SW480 (cell line): ENCODE data around the gene HNRNPM.

Experiments
- DNase-seq: peaks from one replicate; pipeline ENCODE4 v3.0.0-alpha.2; 2016; ENCODE audit warnings: low spot score

Gene HNRNPM

DNA sequence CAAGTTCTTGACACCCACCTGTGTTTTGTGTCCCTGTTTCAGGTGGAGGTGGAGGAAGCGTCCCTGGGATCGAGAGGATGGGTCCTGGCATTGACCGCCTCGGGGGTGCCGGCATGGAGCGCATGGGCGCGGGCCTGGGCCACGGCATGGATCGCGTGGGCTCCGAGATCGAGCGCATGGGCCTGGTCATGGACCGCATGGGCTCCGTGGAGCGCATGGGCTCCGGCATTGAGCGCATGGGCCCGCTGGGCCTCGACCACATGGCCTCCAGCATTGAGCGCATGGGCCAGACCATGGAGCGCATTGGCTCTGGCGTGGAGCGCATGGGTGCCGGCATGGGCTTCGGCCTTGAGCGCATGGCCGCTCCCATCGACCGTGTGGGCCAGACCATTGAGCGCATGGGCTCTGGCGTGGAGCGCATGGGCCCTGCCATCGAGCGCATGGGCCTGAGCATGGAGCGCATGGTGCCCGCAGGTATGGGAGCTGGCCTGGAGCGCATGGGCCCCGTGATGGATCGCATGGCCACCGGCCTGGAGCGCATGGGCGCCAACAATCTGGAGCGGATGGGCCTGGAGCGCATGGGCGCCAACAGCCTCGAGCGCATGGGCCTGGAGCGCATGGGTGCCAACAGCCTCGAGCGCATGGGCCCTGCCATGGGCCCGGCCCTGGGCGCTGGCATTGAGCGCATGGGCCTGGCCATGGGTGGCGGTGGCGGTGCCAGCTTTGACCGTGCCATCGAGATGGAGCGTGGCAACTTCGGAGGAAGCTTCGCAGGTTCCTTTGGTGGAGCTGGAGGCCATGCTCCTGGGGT lies 41.0 kb downstream of the HNRNPM start:
- no peak for DNase-seq

DNA sequence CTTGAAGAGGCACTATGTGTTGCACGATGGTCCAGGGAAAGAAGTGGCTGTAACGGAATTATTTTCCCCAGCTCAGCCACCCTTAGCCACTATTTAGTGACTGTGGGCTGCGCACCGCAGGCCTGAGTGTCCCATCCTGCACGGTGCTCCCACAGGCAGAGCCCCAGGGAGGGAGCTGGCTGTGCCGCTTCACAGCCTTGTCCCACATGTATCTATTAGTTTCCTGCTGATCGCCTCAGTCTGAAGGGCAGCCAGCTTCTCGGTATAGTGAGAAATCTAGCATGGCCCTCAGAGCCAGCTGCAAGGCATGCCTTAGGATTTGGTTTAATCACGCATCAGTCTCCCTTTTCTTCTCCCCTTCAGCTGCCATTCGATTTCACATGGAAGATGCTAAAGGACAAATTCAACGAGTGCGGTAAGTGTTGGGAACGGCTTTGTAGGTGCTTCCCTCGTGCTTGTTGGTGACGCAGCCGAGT lies 41.9 kb downstream of the HNRNPM start:
- DNase-seq = no peak

DNA sequence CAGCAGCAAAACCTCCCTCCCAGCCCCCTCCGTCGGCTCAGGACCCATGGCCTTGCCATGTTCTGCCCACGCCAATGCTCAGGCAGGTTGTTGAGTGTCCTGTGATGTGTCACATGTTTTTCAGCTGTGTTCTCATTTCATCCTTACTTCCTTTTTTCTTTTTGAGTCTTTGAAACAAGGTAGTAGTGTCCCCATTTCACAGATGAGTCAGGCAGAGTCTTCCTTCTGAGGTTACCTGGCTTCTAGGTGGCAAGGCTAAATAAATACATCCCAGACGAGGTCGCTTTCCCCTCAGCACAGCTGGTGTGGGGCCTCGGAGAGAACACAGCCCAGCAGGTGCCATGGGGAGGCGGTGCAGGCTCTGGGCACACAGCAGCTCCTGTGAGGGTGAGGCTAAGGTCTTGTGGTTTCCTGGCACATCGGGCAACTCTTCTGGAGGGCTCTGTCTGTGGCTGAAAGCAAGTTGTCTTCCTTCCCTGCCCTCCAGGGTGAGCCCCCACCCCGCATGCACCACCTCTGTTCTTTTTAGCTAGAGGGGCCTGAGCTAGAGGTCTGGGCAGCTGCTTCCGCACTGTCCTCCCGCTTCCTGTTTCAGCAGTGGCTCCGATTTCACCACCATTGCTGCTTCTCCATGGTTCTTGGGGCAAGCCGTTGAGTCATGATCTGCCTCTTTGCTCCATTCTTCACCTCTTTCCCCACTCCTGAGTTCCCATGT lies 42.5 kb downstream of the HNRNPM start:
- no peak for DNase-seq

DNA sequence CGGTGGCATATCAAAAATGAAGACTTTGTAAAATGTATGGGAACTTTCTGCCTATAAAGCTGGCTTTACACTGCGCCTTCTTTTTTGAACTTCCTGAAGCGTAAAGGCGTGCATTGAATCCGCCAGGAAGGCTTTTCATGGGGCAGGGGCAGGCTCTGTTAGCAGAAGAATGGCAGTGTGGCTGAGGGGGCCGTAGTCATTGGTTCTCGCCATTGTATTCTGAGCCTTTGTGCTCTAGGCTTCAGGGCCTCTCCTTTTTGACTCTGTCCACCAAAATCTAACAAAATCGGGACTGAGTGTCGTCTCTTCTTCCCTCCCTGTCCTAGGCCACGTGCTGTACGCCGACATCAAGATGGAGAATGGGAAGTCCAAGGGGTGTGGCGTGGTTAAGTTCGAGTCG lies 43.6 kb downstream of the HNRNPM start:
- DNase-seq = no peak

DNA sequence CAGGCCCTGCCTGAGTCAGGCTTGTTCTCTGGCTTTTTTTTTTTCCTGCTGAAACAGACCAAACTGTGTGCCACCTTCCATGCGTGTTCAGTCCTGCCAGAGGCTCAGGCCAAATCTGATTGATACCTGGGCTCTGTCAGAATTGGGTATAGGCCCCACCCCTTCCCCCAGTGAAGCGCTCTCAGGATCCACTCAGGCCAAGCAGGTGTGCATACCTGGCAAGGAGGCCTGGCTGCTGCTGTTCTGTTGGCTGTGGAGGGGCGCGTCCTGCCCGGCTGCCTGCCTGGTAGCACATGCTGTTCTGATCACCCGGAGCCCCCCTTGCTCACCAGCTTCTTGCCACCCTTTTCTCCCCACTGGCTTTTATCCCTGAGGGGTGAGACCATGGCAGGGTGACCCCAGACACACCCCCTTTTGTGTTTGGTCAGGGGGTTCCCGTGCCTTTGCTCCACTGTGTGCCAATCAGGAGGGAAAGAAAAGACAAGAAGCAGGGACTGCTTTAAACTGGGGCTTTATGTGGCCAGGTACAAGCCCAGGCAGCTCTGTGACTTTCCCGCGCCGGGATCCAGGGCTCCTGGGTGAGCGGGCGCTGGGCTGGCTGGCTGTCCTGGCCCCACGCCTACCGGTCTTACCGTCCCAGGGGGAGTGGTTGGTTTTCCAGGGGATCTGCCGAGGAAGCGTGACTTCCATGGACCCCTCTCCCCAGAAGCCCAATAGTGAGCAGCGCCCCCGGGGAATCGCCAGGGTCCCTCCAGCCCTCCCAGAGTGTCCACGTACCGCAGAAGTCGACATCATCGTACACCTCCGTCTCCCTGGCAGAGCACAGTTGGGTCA lies 45.0 kb downstream of the HNRNPM start:
- DNase-seq = no peak

DNA sequence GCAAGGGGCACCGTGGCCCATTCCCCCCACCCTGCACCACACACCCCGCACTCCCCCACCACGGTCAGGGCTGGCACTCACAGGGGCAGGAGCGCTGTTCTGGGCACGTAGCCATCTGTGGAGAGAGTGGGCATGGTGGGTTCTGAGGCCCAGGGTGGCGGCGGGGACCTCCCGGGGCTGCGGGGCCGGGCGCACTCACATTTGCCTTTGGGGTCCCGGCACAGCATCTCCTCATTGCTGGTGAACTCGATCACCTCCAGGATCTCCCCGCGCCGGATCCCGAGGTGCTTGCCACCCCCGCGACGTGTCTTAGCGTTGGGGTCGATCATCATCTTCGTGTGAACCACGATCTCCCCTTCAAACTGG lies 45.6 kb downstream of the HNRNPM start:
- no peak for DNase-seq

DNA sequence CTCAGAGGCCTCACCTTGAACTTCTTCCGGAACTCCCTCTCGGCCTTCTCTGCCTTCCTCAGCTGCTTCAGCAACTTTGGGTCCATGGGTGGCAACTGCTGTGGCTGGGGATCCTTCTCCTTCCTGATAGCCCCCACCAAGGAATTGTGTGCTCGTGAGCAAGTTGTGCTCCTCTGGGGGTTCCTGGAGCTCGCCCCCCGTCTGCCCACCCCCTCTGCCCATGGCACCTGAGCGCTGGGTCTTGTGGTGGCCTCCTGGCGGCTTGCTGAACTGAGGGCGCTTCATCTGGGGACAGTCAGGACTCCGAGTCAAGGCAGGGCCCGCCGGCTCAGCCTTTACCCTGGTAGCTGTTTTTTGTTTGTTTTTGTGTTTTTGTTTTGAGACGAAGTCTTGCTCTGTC lies 46.1 kb downstream of the HNRNPM start:
- no peak for DNase-seq

DNA sequence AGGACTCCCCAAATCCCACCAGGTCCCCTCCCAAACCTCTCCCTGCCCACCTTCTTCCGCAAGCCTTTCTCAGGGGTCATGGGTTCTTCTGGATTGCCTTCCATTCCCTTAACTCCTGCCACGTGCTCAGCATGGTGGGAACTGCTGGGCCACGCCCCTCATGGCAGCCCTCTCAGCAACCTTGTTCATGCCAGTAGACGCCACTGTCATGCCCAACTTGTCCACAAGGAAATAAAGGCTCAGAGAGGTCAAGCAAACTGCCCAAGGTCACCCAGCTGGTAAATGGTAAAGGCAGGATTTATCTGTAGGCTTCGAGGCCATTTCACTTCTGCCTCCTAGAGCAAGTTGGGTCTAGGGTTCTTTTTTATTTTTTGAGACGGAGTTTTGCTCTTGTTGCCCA lies 46.8 kb downstream of the HNRNPM start:
- no peak for DNase-seq

DNA sequence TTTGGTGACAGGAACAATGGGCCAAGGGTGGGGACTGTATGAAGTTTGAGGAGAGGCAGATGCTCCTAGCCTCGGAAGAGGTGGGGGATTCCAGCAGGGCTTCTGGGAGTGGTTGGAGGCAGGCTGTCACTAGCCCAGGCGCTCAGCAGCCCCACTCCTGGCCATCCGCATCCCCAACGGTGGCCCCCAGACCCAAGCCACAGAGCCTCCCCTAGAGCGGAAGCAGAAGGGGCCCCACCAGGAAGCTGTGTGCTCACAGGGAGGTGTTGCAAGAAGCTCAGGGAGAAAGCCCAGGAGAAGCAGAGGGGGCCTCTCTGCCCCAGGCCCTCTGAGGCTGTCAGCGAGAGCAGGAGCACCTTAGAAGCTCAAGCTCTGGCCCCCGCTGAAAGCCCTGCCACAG lies 49.4 kb downstream of the HNRNPM start:
- DNase-seq = no peak

DNA sequence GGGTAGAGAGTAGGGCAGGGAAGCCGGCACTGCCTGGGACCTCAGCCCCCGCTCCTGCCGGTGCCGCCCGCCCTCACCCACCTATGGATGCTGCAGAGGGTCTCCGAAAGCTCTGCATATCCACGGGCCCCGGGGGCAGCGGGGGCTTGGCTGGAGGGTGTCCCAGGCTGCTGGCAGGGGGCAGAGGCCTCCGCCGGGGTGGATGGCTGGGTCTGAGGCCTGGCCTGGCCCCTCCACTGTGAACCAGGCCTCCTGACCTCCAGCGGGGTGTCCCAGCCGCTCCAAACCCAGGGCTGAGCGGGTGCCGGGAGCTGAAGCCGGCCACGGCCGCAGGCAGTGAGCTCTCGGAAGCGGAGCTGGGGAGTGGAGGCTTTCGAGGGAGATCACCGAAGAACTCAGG lies 53.5 kb downstream of the HNRNPM start:
- DNase-seq = no peak

DNA sequence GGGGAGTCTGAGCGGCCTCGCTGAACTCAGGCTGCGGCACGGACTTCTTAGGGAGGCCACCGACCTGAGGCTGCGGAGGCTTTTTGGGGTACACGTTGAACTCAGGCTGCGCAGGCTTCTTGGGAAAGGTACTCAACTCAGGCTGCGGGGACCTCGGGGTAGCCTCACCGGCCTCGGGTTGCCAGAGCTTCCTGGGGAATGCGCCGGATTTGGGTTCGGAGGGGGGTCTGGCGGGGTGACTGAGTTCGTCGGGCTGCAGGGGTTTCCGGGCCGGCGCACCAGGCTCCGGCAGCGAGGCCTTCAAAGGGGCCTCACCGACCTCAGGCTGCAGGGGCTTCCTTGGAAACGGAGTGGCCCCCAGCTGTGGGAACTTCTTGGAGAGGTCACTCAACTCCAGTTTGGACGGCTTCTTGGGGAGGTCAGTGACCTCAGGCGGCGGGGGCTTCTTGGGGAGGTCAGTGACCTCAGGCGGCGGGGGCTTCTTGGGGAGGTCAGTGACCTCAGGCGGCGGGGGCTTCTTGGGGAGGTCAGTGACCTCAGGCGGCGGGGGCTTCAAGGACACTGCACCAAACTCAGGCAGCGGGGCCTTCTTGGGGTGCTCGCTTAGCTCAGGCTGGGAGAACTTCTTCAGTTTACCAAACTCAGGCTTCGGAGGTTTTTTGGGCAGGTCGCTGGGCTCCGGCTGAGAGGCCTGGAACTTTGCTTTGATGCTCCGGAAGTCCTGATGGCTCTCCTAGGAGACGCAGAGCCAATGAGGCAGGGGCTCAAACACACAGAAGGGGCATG lies 54.5 kb downstream of the HNRNPM start:
- DNase-seq = no peak

DNA sequence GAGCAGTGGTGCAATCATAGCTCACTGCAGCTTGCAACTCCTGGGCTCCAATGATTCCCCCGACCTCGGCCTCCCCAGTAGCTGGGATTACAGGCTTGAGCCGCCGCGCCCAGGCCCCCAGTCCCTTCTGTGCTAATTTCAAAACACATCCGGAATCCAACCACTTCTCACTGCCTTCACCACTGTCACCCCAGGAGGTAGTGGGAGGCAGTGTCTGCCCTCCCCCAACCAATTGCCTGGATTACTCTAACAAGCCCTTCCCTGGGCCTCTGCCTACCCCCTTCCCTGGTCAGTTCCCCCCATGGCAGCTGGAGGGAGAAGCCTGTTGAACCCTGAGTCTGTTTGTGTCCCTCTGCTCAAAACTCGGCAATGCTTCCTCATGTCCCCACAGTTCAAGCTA lies 55.4 kb downstream of the HNRNPM start:
- no peak for DNase-seq

DNA sequence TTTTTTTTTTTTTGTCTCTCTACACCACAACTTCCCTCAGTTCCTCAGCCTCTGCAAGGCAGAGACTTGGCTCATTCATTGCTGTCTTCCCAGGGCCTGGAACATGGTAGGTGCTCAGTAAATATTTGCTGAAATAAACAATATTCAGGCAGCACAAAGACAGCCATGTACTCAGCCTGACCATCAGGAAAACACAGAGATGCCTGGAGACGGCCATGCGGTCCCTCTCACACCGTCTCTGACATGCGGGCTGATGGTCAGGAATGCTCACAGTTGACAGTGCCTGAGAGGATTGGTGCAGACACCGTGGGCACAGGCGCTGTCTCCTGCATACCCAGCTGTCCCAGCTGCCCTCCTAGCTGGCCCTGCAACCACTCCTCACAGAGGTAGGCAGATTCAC lies 56.7 kb downstream of the HNRNPM start:
- no peak for DNase-seq

DNA sequence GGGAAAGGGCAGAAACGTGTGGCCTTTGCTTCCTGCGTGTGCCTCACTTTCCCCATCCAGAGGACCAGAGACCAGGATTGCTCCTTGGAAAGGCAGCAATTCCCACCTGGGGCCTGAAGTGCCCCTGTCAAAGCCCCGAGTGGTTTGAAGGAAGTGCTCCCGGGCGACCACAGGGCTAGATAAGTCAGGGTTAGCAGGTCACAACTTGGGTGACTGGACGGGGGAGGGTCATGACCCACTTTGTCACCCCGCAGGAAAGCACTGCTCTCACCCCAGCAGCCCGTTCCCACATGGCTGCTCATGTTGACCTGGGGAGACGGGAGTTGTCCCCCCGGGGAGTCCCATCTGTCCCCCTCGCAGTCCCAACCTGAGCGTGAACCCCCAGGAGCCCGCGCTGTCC lies 57.2 kb downstream of the HNRNPM start:
- DNase-seq = no peak

DNA sequence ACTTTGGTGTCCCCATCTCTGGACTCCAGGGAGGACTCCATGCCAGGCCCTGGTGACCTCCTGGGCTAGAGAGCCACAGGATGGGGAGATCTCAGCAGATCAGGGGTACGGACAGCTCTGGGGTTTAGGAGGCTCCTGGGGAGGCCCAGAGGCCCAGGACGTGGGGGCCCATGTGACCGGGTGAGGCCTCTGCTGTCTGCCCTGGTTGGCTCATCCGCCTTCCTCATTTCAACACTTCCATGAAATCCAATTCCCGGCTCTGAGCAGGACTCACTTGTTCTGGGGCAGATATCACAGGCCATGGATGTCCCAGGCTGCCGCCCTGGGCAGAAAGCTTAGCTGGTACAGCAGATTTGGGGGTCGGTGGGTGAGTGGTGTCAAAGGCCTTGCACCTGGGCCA lies 58.7 kb downstream of the HNRNPM start:
- no peak for DNase-seq

DNA sequence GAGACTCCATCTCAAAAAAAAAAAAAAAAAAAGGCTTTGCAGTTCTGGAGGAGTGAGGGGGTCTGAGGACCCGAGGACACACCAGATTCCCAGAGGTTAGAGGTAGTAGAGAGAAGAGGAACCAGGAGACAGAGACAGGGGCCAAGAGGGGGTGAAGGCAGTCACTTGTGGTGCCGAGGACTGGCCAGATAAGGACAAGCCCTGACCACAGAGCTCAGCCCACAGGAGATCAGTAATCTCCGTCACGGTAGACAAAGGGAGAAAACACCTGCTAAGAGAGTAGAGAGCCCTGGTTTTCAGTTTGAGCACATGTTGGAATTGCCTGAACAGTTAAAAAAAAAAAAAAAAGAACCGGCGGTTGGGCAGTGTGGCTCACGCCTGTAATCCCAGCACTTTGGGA lies 59.4 kb downstream of the HNRNPM start:
- DNase-seq = no peak

DNA sequence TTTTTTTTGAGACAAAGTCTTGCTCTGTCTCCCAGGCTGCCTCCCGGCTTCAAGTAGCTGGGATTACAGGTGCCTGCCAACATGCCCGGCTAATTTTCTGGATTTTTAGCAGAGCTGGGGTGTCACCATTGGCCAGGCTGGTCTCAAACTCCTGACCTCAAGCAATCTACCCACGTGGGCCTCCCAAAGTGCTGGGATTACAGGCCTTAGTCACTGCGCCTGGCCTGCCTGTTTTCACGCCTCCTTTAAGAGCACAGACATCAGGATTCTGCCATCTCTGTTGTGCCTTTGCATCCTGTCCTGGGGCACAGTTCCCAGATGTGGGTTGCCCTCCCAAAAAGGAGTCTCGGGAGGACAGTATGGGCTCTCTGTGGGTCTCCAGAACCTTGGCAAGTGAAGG lies 60.1 kb downstream of the HNRNPM start:
- DNase-seq = no peak

DNA sequence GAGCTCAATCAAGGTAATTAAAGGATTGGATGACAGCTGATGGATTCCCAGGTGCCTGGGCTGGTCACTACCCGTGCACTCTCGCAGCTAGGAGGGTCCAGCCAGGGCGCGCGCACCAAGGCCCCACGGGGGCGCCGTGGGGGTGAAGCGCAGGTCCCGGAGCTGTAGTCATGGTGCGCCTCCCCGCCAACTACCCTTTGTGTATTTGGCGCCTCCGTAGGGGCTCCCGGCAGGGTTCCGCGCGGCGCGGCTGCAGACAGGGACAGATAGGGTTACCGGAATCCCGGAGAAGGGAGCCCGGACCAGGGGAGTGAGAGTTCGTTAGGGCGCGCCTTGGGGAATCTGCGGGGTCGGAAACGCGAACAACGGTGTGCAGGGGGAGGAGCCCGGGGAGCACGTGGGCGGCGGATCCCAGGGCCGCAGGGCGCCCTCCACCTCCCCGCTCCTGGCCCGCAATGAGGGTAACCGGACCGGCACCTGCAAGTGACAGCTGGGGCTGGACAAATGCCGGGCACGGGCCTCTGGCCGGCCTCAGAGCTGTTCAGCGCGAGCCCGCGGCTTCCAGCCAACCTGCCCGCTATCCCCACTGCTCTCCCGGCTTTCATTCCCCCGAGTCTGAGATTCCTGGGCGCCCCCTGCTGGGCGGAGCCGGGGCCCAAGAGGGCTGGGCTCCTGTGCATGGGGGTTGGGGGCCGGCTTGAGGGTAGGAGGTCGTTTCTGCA lies 61.1 kb downstream of the HNRNPM start:
- DNase-seq = peak; percentile 73

DNA sequence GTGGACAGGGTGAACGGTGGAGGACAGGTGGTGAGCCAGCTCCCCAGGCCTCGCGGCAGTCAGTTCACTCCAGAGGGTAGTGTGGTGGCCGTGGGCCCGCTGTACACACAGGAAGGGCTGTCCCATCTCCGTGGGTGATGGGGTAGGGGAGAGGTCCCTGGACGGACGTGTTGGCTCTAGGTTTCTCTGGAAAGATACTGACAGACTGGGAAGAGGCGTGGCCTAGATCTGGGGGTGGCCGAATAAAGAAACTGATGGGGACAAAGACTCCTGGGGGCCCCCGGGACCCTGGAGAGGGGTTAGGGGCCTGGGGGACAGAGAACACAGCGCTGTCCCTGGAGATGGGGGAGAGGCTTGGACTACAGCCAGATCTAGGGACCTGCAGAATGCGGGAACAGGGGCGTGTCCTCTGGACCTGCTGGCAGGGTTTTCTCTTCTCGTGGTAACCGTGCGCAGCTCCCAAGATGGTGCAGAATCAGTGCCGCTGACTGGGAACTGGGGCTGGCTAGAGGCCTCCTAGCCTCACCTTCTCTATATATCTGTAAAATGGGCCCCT lies 61.7 kb downstream of the HNRNPM start:
- DNase-seq = no peak

DNA sequence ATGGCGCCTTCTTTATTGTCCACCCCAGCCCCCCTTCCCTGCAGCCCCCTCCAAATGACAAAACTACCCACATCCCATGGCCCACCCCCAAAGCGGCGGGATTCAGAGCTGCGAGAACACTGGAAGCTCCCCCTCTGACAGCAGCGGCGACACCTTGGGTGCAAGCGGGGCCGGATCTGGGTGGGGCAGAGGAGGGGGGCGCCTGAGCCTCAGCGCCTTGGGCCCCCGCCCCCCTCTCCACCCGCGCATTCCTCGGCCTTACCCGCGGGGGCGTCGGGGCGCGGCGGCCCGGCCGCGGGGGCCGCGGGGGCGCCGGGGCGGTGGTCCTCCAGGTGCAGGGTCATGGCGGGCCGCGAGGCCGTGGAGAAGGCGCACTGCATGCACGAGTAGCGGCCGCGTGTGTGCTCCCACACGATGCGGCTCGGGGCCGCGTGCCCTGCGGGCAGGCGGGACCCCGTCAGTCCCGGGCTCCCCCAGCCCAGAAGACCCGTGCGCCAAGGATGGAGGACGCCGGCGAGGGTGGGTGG lies 65.9 kb downstream of the HNRNPM start:
- no peak for DNase-seq
